Activated T-helper 17 cell treated with anti-CD3 and anti-CD28 coated beads, Interleukin-2, amount 50 U/mL, for 72 hours (primary cell): Measurements from ENCODE around the gene CRYBG2. TPM values are rescaled to one million over a fixed set of nuclear protein-coding genes. Genes with fewer than 3 reads are reported as not detected.
"Not testable (repeated sequence)": the region's sequence is repeated elsewhere in the genome, so short reads cannot be mapped to it uniquely, and the experiment has no call there.

Source experiments
- ATAC-seq: fragments of 150-1000 bp; cut with Tn5 transposase; replicated peaks from 2 replicates; pipeline ENCODE4 v1.10.0; 2021; ENCODE audit warnings: mild to moderate bottlenecking, moderate library complexity
- H3K27ac Mint-ChIP-seq: one replicate; pipeline ENCODE4 v1.8.0; 2022; ENCODE audit warnings: mixed read lengths
- H3K27me3 Mint-ChIP-seq: one replicate; pipeline ENCODE4 v1.8.0; 2022; ENCODE audit warnings: mixed read lengths
- H3K36me3 Mint-ChIP-seq: one replicate; pipeline ENCODE4 v1.8.0; 2022; ENCODE audit warnings: low read depth, mild to moderate bottlenecking, mixed read lengths
- H3K4me1 Mint-ChIP-seq: one replicate; pipeline ENCODE4 v1.8.0; 2022; ENCODE audit warnings: mixed read lengths
- H3K4me3 Mint-ChIP-seq: one replicate; pipeline ENCODE4 v1.8.0; 2022; ENCODE audit warnings: mild to moderate bottlenecking, mixed read lengths
- H3K9me3 Mint-ChIP-seq: one replicate; pipeline ENCODE4 v1.8.0; 2022; ENCODE audit warnings: mixed read lengths
- total RNA-seq, 2 donors: library from RNA; stranded (reverse); gene quantifications; one replicate each; pipeline ENCODE4 v1.2.3, GENCODE V29; 2022

Gene CRYBG2
- total RNA-seq, 2 donors from 2014 or later: 0.37 to 13.6 TPM

- H3K36me3 Mint-ChIP-seq, H3K4me1 Mint-ChIP-seq, H3K27ac Mint-ChIP-seq, H3K4me3 Mint-ChIP-seq, H3K27me3 Mint-ChIP-seq, H3K9me3 Mint-ChIP-seq, ATAC-seq: not testable (repeated sequence)
Observed at GRCh38 chr1:26329380-26329779, 24.6 kb downstream of the CRYBG2 start.

- no peaks in the 10 kb centered on the region for H3K27me3 Mint-ChIP-seq
- no peaks in the 10 kb centered on the region for H3K9me3 Mint-ChIP-seq
- peaks cover 10% of the 10 kb centered on the region for H3K36me3 Mint-ChIP-seq
- ATAC-seq: no peak
- H3K4me1 Mint-ChIP-seq: no peaks in the 10 kb centered on the region
- no peak overlapping the region for H3K27ac Mint-ChIP-seq
- no peak overlapping the region for H3K4me3 Mint-ChIP-seq
Observed at GRCh38 chr1:26328597-26328996, 25.3 kb downstream of the CRYBG2 start.

- Mint-ChIP-seq H3K27ac (no peak overlapping the region), H3K36me3 (peaks cover 16% of the 10 kb centered on the region), H3K27me3 (no peaks in the 10 kb centered on the region), H3K4me3 (no peak overlapping the region), H3K9me3 (no peaks in the 10 kb centered on the region), H3K4me1 (no peaks in the 10 kb centered on the region)
- ATAC-seq: no peak
Observed at GRCh38 chr1:26327956-26328362, 26.0 kb downstream of the CRYBG2 start.

GRCh38 chr1:26324550-26324949, 29.4 kb downstream of the CRYBG2 start:
- H3K4me1 Mint-ChIP-seq: peaks cover 10% of the 10 kb centered on the region
- no peaks in the 10 kb centered on the region for H3K27me3 Mint-ChIP-seq
- no peak for ATAC-seq
- H3K27ac Mint-ChIP-seq: no peak overlapping the region
- H3K9me3 Mint-ChIP-seq: no peaks in the 10 kb centered on the region
- peaks cover 50% of the 10 kb centered on the region for H3K36me3 Mint-ChIP-seq
- no peak overlapping the region for H3K4me3 Mint-ChIP-seq

- ATAC-seq: no peak
- peak overlapping the region; percentile 11 for H3K27ac Mint-ChIP-seq
- H3K4me1 Mint-ChIP-seq: peaks cover 10% of the 10 kb centered on the region
- H3K36me3 Mint-ChIP-seq: peaks cover 62% of the 10 kb centered on the region
- H3K4me3 Mint-ChIP-seq: no peak overlapping the region
- no peaks in the 10 kb centered on the region for H3K9me3 Mint-ChIP-seq
- no peaks in the 10 kb centered on the region for H3K27me3 Mint-ChIP-seq
Observed at GRCh38 chr1:26323382-26323781, 30.5 kb downstream of the CRYBG2 start.

GRCh38 chr1:26322042-26322331, 31.9 kb downstream of the CRYBG2 start:
- peaks cover 20% of the 10 kb centered on the region for H3K4me1 Mint-ChIP-seq
- no peak for ATAC-seq
- no peaks in the 10 kb centered on the region for H3K9me3 Mint-ChIP-seq
- no peak overlapping the region for H3K27ac Mint-ChIP-seq
- H3K36me3 Mint-ChIP-seq: peaks cover 71% of the 10 kb centered on the region
- peak overlapping the region; percentile 98 for H3K4me3 Mint-ChIP-seq
- no peaks in the 10 kb centered on the region for H3K27me3 Mint-ChIP-seq

- no peaks in the 10 kb centered on the region for H3K9me3 Mint-ChIP-seq
- peaks cover 71% of the 10 kb centered on the region for H3K36me3 Mint-ChIP-seq
- peaks cover 21% of the 10 kb centered on the region for H3K4me1 Mint-ChIP-seq
- H3K4me3 Mint-ChIP-seq: peak overlapping the region; percentile 98
- peak; percentile 60 for ATAC-seq
- no peaks in the 10 kb centered on the region for H3K27me3 Mint-ChIP-seq
- H3K27ac Mint-ChIP-seq: peak overlapping the region; percentile 77
Observed at GRCh38 chr1:26321315-26322041, 32.5 kb downstream of the CRYBG2 start.

- Mint-ChIP-seq H3K36me3 (peaks cover 71% of the 10 kb centered on the region), H3K27me3 (no peaks in the 10 kb centered on the region), H3K4me1 (peaks cover 21% of the 10 kb centered on the region), H3K9me3 (no peaks in the 10 kb centered on the region), H3K27ac (peak overlapping the region; percentile 77), H3K4me3 (peak overlapping the region; percentile 98)
- ATAC-seq: no peak
Observed at GRCh38 chr1:26320896-26321295, 33.0 kb downstream of the CRYBG2 start.

GRCh38 chr1:26318338-26319064, 35.4 kb downstream of the CRYBG2 start:
- Mint-ChIP-seq H3K4me3 (peak overlapping the region; percentile 98), H3K9me3 (no peaks in the 10 kb centered on the region), H3K4me1 (peaks cover 36% of the 10 kb centered on the region), H3K36me3 (peaks cover 60% of the 10 kb centered on the region), H3K27ac (peak overlapping the region; percentile 96), H3K27me3 (no peaks in the 10 kb centered on the region)
- peak; percentile 59 for ATAC-seq

- peak; percentile 65 for ATAC-seq
- Mint-ChIP-seq H3K27ac (peak within 1 kb of the TSS; percentile 96), H3K4me3 (peak within 1 kb of the TSS; percentile 98), H3K36me3 (peaks cover 53% of the 10 kb centered on the region), H3K4me1 (peaks cover 36% of the 10 kb centered on the region), H3K27me3 (no peaks in the 10 kb centered on the region), H3K9me3 (no peaks in the 10 kb centered on the region)
Observed at GRCh38 chr1:26317612-26318337, 36.2 kb downstream of the CRYBG2 start, which contains the start of gene CD52. Gene CD52 (plus strand): TSS chr1:26317958. CDS start chr1:26318018, 60 bp downstream.

GRCh38 chr1:26317146-26317545, 36.8 kb downstream of the CRYBG2 start:
- H3K9me3 Mint-ChIP-seq: no peaks in the 10 kb centered on the region
- peak overlapping the region; percentile 96 for H3K27ac Mint-ChIP-seq
- H3K4me1 Mint-ChIP-seq: peaks cover 36% of the 10 kb centered on the region
- no peak for ATAC-seq
- no peaks in the 10 kb centered on the region for H3K27me3 Mint-ChIP-seq
- peaks cover 46% of the 10 kb centered on the region for H3K36me3 Mint-ChIP-seq
- H3K4me3 Mint-ChIP-seq: peak overlapping the region; percentile 98

- peak overlapping the region; percentile 98 for H3K4me3 Mint-ChIP-seq
- H3K27ac Mint-ChIP-seq: peak overlapping the region; percentile 67
- H3K9me3 Mint-ChIP-seq: no peaks in the 10 kb centered on the region
- ATAC-seq: no peak
- H3K36me3 Mint-ChIP-seq: peaks cover 37% of the 10 kb centered on the region
- peaks cover 32% of the 10 kb centered on the region for H3K4me1 Mint-ChIP-seq
- no peaks in the 10 kb centered on the region for H3K27me3 Mint-ChIP-seq
Observed at GRCh38 chr1:26315874-26316850, 37.8 kb downstream of the CRYBG2 start.

- Mint-ChIP-seq H3K27ac (peak overlapping the region; percentile 67), H3K27me3 (no peaks in the 10 kb centered on the region), H3K4me3 (peak overlapping the region; percentile 98), H3K9me3 (no peaks in the 10 kb centered on the region), H3K4me1 (peaks cover 26% of the 10 kb centered on the region), H3K36me3 (peaks cover 21% of the 10 kb centered on the region)
- ATAC-seq: no peak
Observed at GRCh38 chr1:26314501-26314900, 39.4 kb downstream of the CRYBG2 start.
